HCT116 (cell line): ENCODE results near the gene KCNQ4. TPM values are rescaled to one million over a fixed set of nuclear protein-coding genes. Genes with fewer than 3 reads are reported as not detected.

Experiments
- ATAC-seq: fragments of 200-7000 bp; cut with Tn5 transposase; 2 replicates; pipeline ENCODE4 v1.9.1; 2020; ENCODE audit warnings: mild to moderate bottlenecking, moderate library complexity
- BruUV-seq: library from RNA; stranded (reverse); fragments of 400-500 nt; replicated peaks from 2 replicates; lab custom pipeline; 2021; lab: Mats Ljungman, UMichigan
- CTCF ChIA-PET: fragments of 300-600 bp; sonication (Branson Sonifier 250); formaldehyde crosslinking; loops from one replicate; lab custom pipeline; 2021; ENCODE audit warnings: antibody characterized with exemption; lab: Charles Lee
- POLR2A ChIA-PET: fragments of 300-600, 350-600 bp; sonication (Branson Sonifier 250); formaldehyde crosslinking; loops from one replicate; lab custom pipeline; 2021; ENCODE audit warnings: antibody characterized with exemption; lab: Charles Lee
- RAD21 ChIA-PET, 2 experiments: fragments of 300-600 bp; sonication (Branson Sonifier 250); formaldehyde crosslinking; loops; one replicate each; lab custom pipeline; 2023; ENCODE audit warnings: low total read pairs in 2 of 2; ENCODE audit not compliant: uncharacterized antibody in 2 of 2, unreplicated experiment in 2 of 2, low non-redundant PET in 1 of 2; lab: Charles Lee
- DNase-seq: peaks from one replicate; pipeline ENCODE4 v3.0.0-alpha.2; 2010; ENCODE audit warnings: low read depth, low spot score
- H2AFZ ChIP-seq: fragments of 200-600 bp; shearing (Covaris generic), sonication (generic); 2 replicates; pipeline ENCODE4 v1.6.1; 2017; ENCODE audit warnings: low read depth, mixed run types, mixed read lengths, antibody characterized with exemption, low read length; ENCODE audit not compliant: poor library complexity, severe bottlenecking
- H3K27ac ChIP-seq: 2 replicates; pipeline ENCODE4 v1.5.1; 2012; ENCODE audit warnings: low read depth, low read length
- H3K27me3 ChIP-seq: fragments of 200-600 bp; sonication (generic); 2 replicates; pipeline ENCODE4 v1.6.1; 2016; ENCODE audit warnings: mixed run types, low read length, mixed read lengths; ENCODE audit not compliant: insufficient read depth
- H3K36me3 ChIP-seq, 2 experiments: fragments of 200-500 bp in 1 of 2; fragments of 200-600 bp in 1 of 2; sonication (Bioruptor generic) in 1 of 2; sonication (generic) in 1 of 2; 2 replicates each; pipeline versions ENCODE4 v1.5.1 to v1.6.1; 2014 to 2016; ENCODE audit warnings: low read length in 2 of 2, inconsistent platforms in 1 of 2, mixed read lengths in 1 of 2, mixed run types in 1 of 2; ENCODE audit not compliant: insufficient read depth in 2 of 2, control insufficient read depth in 1 of 2
- H3K4me1 ChIP-seq, 2 experiments: fragments of 200-600 bp in 1 of 2; sonication (generic) in 1 of 2; 2 replicates each; pipeline versions ENCODE4 v1.5.1 to v1.6.1; 2012 to 2017; ENCODE audit warnings: low read length in 2 of 2, inconsistent platforms in 1 of 2, mild to moderate bottlenecking in 1 of 2, mixed read lengths in 1 of 2, mixed run types in 1 of 2, moderate library complexity in 1 of 2; ENCODE audit not compliant: insufficient read depth in 2 of 2, control insufficient read depth in 1 of 2
- H3K4me2 ChIP-seq: fragments of 200-600 bp; sonication (generic); 2 replicates; pipeline ENCODE4 v1.6.1; 2017; ENCODE audit warnings: mixed run types, low read length, mixed read lengths
- H3K4me3 ChIP-seq, 2 experiments: fragments of 200-600 bp in 1 of 2; sonication (generic) in 1 of 2; replicated peaks in 1 of 2; 2 replicates each; pipeline ENCODE4 v1.5.1; 2011 to 2016; ENCODE audit warnings: low read length in 2 of 2, control low read depth in 1 of 2, low read depth in 1 of 2, mild to moderate bottlenecking in 1 of 2, mixed read lengths in 1 of 2, mixed run types in 1 of 2
- H3K79me2 ChIP-seq: fragments of 200-600 bp; sonication (generic); 2 replicates; pipeline ENCODE4 v1.6.1; 2017; ENCODE audit warnings: mild to moderate bottlenecking, mixed run types, low read length, moderate library complexity, mixed read lengths; ENCODE audit not compliant: insufficient read depth
- H3K9ac ChIP-seq: fragments of 200-600 bp; sonication (generic); 2 replicates; pipeline ENCODE4 v1.6.1; 2016; ENCODE audit warnings: low read length, mixed read lengths
- H3K9me2 ChIP-seq: fragments of 200-600 bp; sonication (generic), shearing (Covaris generic); 2 replicates; pipeline ENCODE4 v1.6.1; 2017; ENCODE audit warnings: mixed run types, mild to moderate bottlenecking, moderate library complexity; ENCODE audit not compliant: insufficient read depth
- H3K9me3 ChIP-seq, 2 experiments: fragments of 200-500 bp in 1 of 2; fragments of 200-600 bp in 1 of 2; sonication (Bioruptor generic) in 1 of 2; sonication (generic) in 1 of 2; 2 replicates each; pipeline ENCODE4 v1.6.1; 2014 to 2017; ENCODE audit warnings: low read length in 2 of 2, mixed read lengths in 2 of 2, inconsistent platforms in 1 of 2, low read depth in 1 of 2, mild to moderate bottlenecking in 1 of 2, mixed run types in 1 of 2, moderate library complexity in 1 of 2; ENCODE audit not compliant: control insufficient read depth in 1 of 2, insufficient read depth in 1 of 2
- H4K20me1 ChIP-seq: fragments of 200-600 bp; sonication (generic), shearing (Covaris generic); 2 replicates; pipeline ENCODE4 v1.6.1; 2017; ENCODE audit warnings: mixed run types, mild to moderate bottlenecking, moderate library complexity; ENCODE audit not compliant: insufficient read depth
- ATF3 ChIP-seq: IDR thresholded peaks from 2 replicates; pipeline ENCODE4 v1.6.1; 2012
- CBX3 ChIP-seq: IDR thresholded peaks from 2 replicates; pipeline ENCODE4 v1.6.1; 2012; ENCODE audit warnings: low read depth
- CEBPB ChIP-seq: IDR thresholded peaks from 2 replicates; pipeline ENCODE4 v1.6.1; 2012; ENCODE audit warnings: low read depth
- CTCF ChIP-seq, 3 experiments: fragments of 200-600 bp in 1 of 3; sonication (generic) in 1 of 3; IDR thresholded peaks in 2 of 3; conservative IDR thresholded peaks in 1 of 3; 2 replicates each; pipeline ENCODE4 v1.5.1; 2012 to 2017; ENCODE audit warnings: low read depth in 2 of 3, low read length in 2 of 3, antibody characterized with exemption in 1 of 3, borderline replicate concordance in 1 of 3, control low read depth in 1 of 3, mild to moderate bottlenecking in 1 of 3, mixed read lengths in 1 of 3, mixed run types in 1 of 3, moderate library complexity in 1 of 3; ENCODE audit not compliant: insufficient read depth in 1 of 3
- FOSL1 ChIP-seq: IDR thresholded peaks from 2 replicates; pipeline ENCODE4 v1.6.1; 2012; ENCODE audit warnings: low read depth
- POLR2A ChIP-seq: IDR thresholded peaks from 2 replicates; pipeline ENCODE4 v1.7.0; 2011; ENCODE audit warnings: borderline replicate concordance; ENCODE audit not compliant: insufficient read depth, insufficient read length; ENCODE audit errors: extremely low read depth
- RAD21 ChIP-seq: IDR thresholded peaks from 2 replicates; pipeline ENCODE4 v1.6.1; 2012; ENCODE audit warnings: low read depth, mild to moderate bottlenecking
- SP1 ChIP-seq: IDR thresholded peaks from 2 replicates; pipeline ENCODE4 v1.6.1; 2012; ENCODE audit warnings: low read depth
- SRF ChIP-seq: IDR thresholded peaks from 2 replicates; pipeline ENCODE4 v1.6.1; 2012; ENCODE audit warnings: low read depth
- TCF7L2 ChIP-seq: IDR thresholded peaks from 2 replicates; pipeline ENCODE4 v1.7.0; 2011; ENCODE audit warnings: borderline replicate concordance, inconsistent platforms; ENCODE audit not compliant: insufficient read depth, insufficient read length; ENCODE audit errors: extremely low read depth
- YY1 ChIP-seq: IDR thresholded peaks from 2 replicates; pipeline ENCODE4 v1.6.1; 2011; ENCODE audit warnings: low read length, low read depth, moderate library complexity, mild to moderate bottlenecking; ENCODE audit not compliant: insufficient replicate concordance; ENCODE audit errors: extremely low read depth
- ZFX ChIP-seq: fragments of 450-650 bp; IDR thresholded peaks from 2 replicates; pipeline ENCODE4 v1.6.1; 2017
- intact Hi-C: fragments of 100-400 bp; cut with micrococcal nuclease; formaldehyde crosslinking; loops from 2 replicates; pipeline ENCODE4 v1.10.0; 2022
- total RNA-seq: library from RNA; stranded (reverse); gene quantifications from one replicate; pipeline ENCODE4 v1.2.1, GENCODE V29; 2021; ENCODE audit not compliant: unreplicated experiment
- TF ChIP-seq, protein P1 (sequence below): IDR thresholded peaks from 2 replicates; pipeline ENCODE4 v1.6.1; 2012; ENCODE audit warnings: low read depth

Gene KCNQ4
- total RNA-seq, 1 experiment from 2014 or later: 4.1 TPM

GRCh38 chr1:40745176-40745575 lies 38.4 kb upstream of the KCNQ4 start (continued):
- TF ChIP-seq, protein P1, sequence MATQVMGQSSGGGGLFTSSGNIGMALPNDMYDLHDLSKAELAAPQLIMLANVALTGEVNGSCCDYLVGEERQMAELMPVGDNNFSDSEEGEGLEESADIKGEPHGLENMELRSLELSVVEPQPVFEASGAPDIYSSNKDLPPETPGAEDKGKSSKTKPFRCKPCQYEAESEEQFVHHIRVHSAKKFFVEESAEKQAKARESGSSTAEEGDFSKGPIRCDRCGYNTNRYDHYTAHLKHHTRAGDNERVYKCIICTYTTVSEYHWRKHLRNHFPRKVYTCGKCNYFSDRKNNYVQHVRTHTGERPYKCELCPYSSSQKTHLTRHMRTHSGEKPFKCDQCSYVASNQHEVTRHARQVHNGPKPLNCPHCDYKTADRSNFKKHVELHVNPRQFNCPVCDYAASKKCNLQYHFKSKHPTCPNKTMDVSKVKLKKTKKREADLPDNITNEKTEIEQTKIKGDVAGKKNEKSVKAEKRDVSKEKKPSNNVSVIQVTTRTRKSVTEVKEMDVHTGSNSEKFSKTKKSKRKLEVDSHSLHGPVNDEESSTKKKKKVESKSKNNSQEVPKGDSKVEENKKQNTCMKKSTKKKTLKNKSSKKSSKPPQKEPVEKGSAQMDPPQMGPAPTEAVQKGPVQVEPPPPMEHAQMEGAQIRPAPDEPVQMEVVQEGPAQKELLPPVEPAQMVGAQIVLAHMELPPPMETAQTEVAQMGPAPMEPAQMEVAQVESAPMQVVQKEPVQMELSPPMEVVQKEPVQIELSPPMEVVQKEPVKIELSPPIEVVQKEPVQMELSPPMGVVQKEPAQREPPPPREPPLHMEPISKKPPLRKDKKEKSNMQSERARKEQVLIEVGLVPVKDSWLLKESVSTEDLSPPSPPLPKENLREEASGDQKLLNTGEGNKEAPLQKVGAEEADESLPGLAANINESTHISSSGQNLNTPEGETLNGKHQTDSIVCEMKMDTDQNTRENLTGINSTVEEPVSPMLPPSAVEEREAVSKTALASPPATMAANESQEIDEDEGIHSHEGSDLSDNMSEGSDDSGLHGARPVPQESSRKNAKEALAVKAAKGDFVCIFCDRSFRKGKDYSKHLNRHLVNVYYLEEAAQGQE: no peak
- TF ChIP-seq YY1: no peak

- Histone ChIP-seq H3K9me3 (no peaks in the 10 kb centered on the region), H3K27ac (no peak overlapping the region), H3K36me3 (peaks cover 6 to 9% of the 10 kb centered on the region in 2 experiments; a peak in 3 of 4 replicates), H3K4me3 (no peak overlapping the region), H2AFZ (no peak overlapping the region), H3K79me2 (peaks cover 22% of the 10 kb centered on the region; the same call in 1 of the 2 replicates), H3K4me1 (peaks cover 1 to 2% of the 10 kb centered on the region in 2 experiments; a peak in 2 of 4 replicates), H3K4me2 (no peak overlapping the region), H3K9ac (no peak overlapping the region), H3K9me2 (no peaks in the 10 kb centered on the region), H4K20me1 (no peaks in the 10 kb centered on the region), H3K27me3 (no peaks in the 10 kb centered on the region)
- POLR2A ChIA-PET: no interaction called here
- DNase-seq (no peak), ATAC-seq (no peak)
- CTCF ChIA-PET: no interaction called here
- RAD21 ChIA-PET: no interaction called here
- BruUV-seq: no TSS peak
- TF ChIP-seq FOSL1 (no peak), SP1 (no peak), CBX3 (no peak), CTCF (IDR thresholded peaks at IDR 0.05 in 2 of 3, conservative IDR thresholded peaks at IDR 0.05 in 1 of 3; ENCODE audit: borderline replicate concordance in 1 of 3, insufficient read depth in 1 of 3, low read depth in 2 of 3, low read length in 2 of 3) (no peak), TCF7L2 (no peak), RAD21 (no peak), ZFX (no peak), CEBPB (no peak), POLR2A (no peak), ATF3 (no peak), SRF (no peak)
- TF ChIP-seq, protein P1: no peak
- intact Hi-C loops: no loop called here
These were observed 37.1 kb upstream of the KCNQ4 start for GRCh38 chr1:40746344-40747090.
